Ovary (tissue), 3 donors: ENCODE data around the gene FAM131A.

Experiments used
- CTCF ChIP-seq, 3 donors: fragments of 450-650 bp in 2 of 3; fragments of 200-600 bp in 1 of 3; IDR thresholded peaks; one replicate each; pipeline versions ENCODE4 v1.5.1 to v1.8.0; 2016 to 2022; ENCODE audit warnings: antibody characterized with exemption in 3 of 3, mild to moderate bottlenecking in 1 of 3
- POLR2A ChIP-seq: fragments of 450-650 bp; IDR thresholded peaks from one replicate; pipeline ENCODE4 v1.6.1; 2017; ENCODE audit warnings: antibody characterized with exemption, mild to moderate bottlenecking, moderate library complexity
- donor health status: DM: no; HTN: no; CAD: no.

DNA sequence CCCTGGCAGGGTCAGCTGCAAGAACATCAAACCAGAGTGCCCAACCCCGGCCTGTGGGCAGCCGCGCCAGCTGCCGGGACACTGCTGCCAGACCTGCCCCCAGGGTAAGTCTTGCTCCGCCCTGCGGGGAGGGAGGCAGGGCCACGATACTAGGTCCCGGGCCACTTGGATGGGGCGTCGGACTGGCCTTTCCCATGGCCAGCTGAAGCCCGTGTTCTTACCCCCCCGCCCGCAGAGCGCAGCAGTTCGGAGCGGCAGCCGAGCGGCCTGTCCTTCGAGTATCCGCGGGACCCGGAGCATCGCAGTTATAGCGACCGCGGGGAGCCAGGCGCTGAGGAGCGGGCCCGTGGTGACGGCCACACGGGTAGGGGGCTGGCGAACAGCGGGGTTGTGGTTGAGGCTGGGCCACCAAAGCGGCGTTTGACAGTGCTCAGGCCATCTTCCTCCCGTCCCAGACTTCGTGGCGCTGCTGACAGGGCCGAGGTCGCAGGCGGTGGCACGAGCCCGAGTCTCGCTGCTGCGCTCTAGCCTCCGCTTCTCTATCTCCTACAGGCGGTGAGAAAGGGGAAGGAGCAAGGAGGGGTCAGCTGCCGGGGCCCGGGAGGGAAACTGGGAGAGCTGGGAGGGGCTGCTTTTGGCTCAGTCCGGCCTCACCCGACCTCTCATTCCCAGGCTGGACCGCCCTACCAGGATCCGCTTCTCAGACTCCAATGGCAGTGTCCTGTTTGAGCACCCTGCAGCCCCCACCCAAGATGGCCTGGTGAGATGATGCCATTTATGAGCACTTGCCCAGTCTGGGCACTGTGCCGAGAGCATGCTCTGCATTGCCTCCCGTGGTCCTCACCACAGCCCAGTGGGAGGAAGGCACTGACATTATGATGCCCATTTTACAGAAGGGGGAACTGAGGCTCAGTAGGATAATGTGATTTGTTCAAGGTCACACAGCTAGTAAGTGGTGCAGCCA, 44.1 kb downstream of the FAM131A start:
- no peak for TF ChIP-seq POLR2A
- TF ChIP-seq CTCF (IDR thresholded peaks at IDR 0.05), result no peak
